Measurements from ENCODE around the gene RASSF3.
"Not testable (repeated sequence)": the region's sequence is repeated elsewhere in the genome, so short reads cannot be mapped to it uniquely, and the experiment has no call there.

Gene RASSF3

DNA sequence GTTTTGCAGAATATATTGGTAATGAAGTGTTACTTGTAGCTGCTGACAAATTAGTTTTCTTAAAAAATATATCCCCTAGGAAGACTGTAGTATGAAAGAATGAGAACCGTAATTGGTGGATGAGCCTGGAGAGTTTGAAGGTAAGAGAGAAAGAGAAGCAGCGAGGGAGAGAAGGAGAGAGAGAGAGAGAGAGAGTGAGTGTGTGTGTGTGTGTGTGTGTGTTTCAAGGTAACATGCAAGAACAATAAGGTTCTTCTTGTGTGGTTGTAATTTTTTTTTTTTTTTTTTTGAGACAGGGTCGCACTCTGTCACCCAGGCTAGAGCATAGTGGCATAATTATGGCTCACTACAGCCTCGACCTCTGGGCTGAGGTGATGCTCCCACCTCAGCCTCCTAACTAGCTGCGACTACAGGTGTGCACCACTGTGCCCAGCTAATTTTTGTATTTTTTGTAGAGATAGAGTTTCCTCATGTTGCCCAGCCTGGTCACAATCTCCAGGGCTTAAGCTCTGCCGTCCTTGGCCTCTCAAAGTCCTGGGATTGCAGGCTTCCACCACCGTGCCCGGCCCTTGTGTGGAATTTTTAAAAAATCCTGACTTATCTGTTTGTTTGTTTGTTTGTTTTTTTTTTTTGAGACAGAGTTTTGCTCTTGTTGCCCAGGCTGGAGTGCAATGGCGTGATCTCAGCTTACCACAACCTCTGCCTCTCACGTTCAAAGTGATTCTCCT is 73.7 kb downstream of the RASSF3 start:
- Histone ChIP-seq H3K9ac (ENCODE audit: low read depth, low read length) (no peak overlapping the region), H3K27ac (ENCODE audit: low read depth, low read length) (no peak overlapping the region), H3K27me3 (ENCODE audit: control insufficient read depth, insufficient read depth, low read length) (no peaks in the 10 kb centered on the region), H3K4me3 (ENCODE audit: low read depth, low read length) (no peak overlapping the region), H3K4me1 (ENCODE audit: control insufficient read depth, insufficient read depth, low read length) (peaks cover 26% of the 10 kb centered on the region), H3K36me3 (ENCODE audit: control insufficient read depth, insufficient read depth, low read length) (peaks cover 24% of the 10 kb centered on the region), H3K9me3 (ENCODE audit: control insufficient read depth, insufficient read depth, low read length) (no peaks in the 10 kb centered on the region)

DNA sequence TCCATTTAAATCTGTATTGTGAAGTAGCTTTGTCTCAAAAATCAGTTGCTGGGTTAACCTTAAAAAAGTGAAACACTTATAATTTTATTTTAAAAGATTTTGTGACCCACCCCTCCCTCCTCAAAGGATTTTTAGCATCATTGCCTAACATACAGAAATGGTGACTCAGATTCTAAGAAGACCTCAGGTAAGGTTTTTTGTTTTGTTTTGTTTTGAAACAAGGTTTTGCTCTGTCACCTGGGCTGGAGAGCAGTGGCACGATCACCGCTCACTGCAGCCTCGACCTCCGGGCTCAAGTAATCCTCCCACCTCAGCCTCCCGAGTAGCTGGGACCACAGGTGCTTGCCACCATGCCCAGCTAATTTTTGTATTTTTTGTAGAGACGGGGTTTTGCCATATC is 74.8 kb downstream of the RASSF3 start:
- Histone ChIP-seq H3K4me1 (ENCODE audit: control insufficient read depth, insufficient read depth, low read length) (peaks cover 26% of the 10 kb centered on the region), H3K36me3 (ENCODE audit: control insufficient read depth, insufficient read depth, low read length) (peaks cover 27% of the 10 kb centered on the region), H3K9me3 (ENCODE audit: control insufficient read depth, insufficient read depth, low read length) (no peaks in the 10 kb centered on the region), H3K4me3 (ENCODE audit: low read depth, low read length) (no peak overlapping the region), H3K27me3 (ENCODE audit: control insufficient read depth, insufficient read depth, low read length) (no peaks in the 10 kb centered on the region), H3K9ac (ENCODE audit: low read depth, low read length) (no peak overlapping the region), H3K27ac (ENCODE audit: low read depth, low read length) (no peak overlapping the region)

DNA sequence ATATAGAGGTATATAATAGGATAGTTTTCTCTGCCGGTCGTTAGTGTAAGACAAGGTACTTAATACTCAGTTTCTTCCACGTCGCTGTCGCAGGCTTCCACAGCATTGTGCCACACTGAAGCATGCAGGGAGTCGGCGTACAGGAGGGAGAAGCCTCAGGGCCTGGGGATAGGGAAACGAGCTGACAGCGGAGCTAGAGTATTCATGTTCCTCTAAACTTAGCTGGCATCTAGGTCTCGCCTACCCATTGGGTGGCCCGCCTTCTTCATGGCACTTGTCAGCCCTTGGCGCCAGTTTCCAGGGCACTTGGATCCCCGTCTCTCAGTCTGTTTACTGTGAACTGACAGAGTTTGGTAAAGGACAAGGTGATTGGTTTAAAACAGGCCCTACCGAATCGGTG is 75.3 kb downstream of the RASSF3 start:
- H3K27me3 ChIP-seq (ENCODE audit: control insufficient read depth, insufficient read depth, low read length) = no peaks in the 10 kb centered on the region
- no peak overlapping the region for H3K4me3 ChIP-seq (ENCODE audit: low read depth, low read length)
- H3K9me3 ChIP-seq (ENCODE audit: control insufficient read depth, insufficient read depth, low read length) = no peaks in the 10 kb centered on the region
- peaks cover 27% of the 10 kb centered on the region for H3K36me3 ChIP-seq (ENCODE audit: control insufficient read depth, insufficient read depth, low read length)
- H3K4me1 ChIP-seq (ENCODE audit: control insufficient read depth, insufficient read depth, low read length) = peaks cover 26% of the 10 kb centered on the region
- no peak overlapping the region for H3K9ac ChIP-seq (ENCODE audit: low read depth, low read length)
- no peak overlapping the region for H3K27ac ChIP-seq (ENCODE audit: low read depth, low read length)

DNA sequence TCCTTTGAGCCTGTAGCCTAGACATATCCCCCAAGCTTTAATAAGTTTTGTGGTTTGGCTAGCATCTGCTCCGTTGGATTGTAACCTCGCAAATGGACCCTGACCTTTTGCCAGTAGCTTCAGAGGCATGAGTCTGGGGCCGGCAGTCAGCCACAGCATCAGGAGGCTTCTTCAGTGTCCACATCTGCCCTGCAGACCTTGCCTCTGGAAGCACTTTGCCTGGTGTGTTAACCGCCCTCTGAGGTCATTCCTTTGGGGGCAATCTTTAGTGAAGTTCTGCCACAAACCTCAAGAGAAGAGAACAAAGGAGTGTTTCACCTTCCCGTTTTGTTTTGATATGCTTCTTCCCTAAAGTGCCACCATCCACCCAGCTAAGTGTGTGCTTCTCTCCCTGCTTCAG is 77.5 kb downstream of the RASSF3 start:
- peak overlapping the region; percentile 36 for H3K27ac ChIP-seq (ENCODE audit: low read depth, low read length)
- H3K4me1 ChIP-seq (ENCODE audit: control insufficient read depth, insufficient read depth, low read length) = peaks cover 29% of the 10 kb centered on the region
- no peak overlapping the region for H3K9ac ChIP-seq (ENCODE audit: low read depth, low read length)
- H3K36me3 ChIP-seq (ENCODE audit: control insufficient read depth, insufficient read depth, low read length) = peaks cover 27% of the 10 kb centered on the region
- H3K4me3 ChIP-seq (ENCODE audit: low read depth, low read length) = no peak overlapping the region
- no peaks in the 10 kb centered on the region for H3K27me3 ChIP-seq (ENCODE audit: control insufficient read depth, insufficient read depth, low read length)
- H3K9me3 ChIP-seq (ENCODE audit: control insufficient read depth, insufficient read depth, low read length) = no peaks in the 10 kb centered on the region

DNA sequence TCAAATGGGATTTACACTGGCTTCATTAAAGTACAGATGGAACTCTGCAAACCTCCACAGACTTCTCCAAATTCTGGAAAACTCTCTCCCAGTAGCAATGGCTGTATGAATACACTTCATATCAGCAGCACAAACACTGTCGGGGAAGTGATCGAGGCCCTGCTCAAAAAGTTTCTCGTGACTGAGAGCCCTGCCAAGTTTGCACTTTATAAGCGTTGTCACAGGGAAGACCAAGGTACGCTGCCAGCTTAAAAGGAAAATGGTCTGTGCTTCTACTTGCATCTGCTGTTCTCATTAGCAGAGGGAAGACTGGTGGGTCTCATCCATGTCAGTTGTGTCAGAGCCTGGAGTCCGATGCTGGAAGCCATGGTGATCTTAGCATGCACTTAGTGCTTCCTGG is 77.9 kb downstream of the RASSF3 start:
- Histone ChIP-seq H3K27me3 (ENCODE audit: control insufficient read depth, insufficient read depth, low read length) (no peaks in the 10 kb centered on the region), H3K9ac (ENCODE audit: low read depth, low read length) (no peak overlapping the region), H3K4me3 (ENCODE audit: low read depth, low read length) (no peak overlapping the region), H3K27ac (ENCODE audit: low read depth, low read length) (peak overlapping the region; percentile 36), H3K9me3 (ENCODE audit: control insufficient read depth, insufficient read depth, low read length) (no peaks in the 10 kb centered on the region), H3K4me1 (ENCODE audit: control insufficient read depth, insufficient read depth, low read length) (peaks cover 25% of the 10 kb centered on the region), H3K36me3 (ENCODE audit: control insufficient read depth, insufficient read depth, low read length) (peaks cover 27% of the 10 kb centered on the region)

DNA sequence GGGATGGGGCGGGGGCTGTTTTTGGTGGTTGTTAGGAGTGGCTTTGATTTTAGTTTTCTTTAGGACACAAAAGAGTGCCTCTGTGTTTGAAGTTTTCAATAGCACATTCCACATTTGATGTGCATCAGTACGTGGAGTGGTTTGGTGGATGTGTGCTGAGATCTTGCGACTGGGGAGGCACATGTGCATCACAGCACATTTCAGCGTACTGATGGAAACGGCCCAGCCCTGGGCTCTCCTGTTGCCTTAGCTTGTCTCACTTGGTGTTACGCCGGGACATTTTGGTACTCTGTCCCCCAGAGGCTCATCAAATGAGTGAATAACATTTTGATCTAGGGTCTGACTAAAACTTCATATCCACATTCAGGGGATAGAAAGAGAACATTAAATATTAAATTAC is 78.4 kb downstream of the RASSF3 start:
- peaks cover 30% of the 10 kb centered on the region for H3K36me3 ChIP-seq (ENCODE audit: control insufficient read depth, insufficient read depth, low read length)
- peaks cover 22% of the 10 kb centered on the region for H3K4me1 ChIP-seq (ENCODE audit: control insufficient read depth, insufficient read depth, low read length)
- no peak overlapping the region for H3K27ac ChIP-seq (ENCODE audit: low read depth, low read length)

DNA sequence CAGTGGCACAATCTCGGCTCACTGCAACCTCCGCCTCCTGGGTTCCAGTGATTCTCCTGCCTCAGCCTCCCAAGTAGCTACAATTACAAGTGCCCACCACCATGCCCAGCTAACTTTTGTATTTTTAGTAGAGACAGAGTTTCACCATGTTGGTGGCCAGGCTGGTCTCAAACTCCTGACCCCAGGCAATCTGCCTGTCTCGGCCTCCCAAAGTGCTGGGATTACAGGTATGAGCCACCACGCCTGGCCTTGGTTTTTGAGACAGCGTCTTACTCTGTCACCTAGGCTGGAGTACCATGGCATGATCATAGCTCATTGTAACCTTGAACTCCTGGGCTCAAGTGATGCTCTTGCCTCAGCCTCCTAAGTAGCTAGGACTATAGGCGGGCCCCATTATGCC is 79.9 kb downstream of the RASSF3 start:
- H3K27me3 ChIP-seq (ENCODE audit: control insufficient read depth, insufficient read depth, low read length); H3K27ac ChIP-seq (ENCODE audit: low read depth, low read length); H3K4me3 ChIP-seq (ENCODE audit: low read depth, low read length); H3K9me3 ChIP-seq (ENCODE audit: control insufficient read depth, insufficient read depth, low read length); H3K9ac ChIP-seq (ENCODE audit: low read depth, low read length): not testable (repeated sequence)
- Histone ChIP-seq H3K36me3 (ENCODE audit: control insufficient read depth, insufficient read depth, low read length) (peaks cover 31% of the 10 kb centered on the region), H3K4me1 (ENCODE audit: control insufficient read depth, insufficient read depth, low read length) (peaks cover 37% of the 10 kb centered on the region)

More for the DNA sequence above, 78.4 kb downstream of the RASSF3 start:
- no peak overlapping the region for H3K9ac ChIP-seq (ENCODE audit: low read depth, low read length)
- no peaks in the 10 kb centered on the region for H3K9me3 ChIP-seq (ENCODE audit: control insufficient read depth, insufficient read depth, low read length)
- H3K4me3 ChIP-seq (ENCODE audit: low read depth, low read length) = no peak overlapping the region
- H3K27me3 ChIP-seq (ENCODE audit: control insufficient read depth, insufficient read depth, low read length) = no peaks in the 10 kb centered on the region

DNA sequence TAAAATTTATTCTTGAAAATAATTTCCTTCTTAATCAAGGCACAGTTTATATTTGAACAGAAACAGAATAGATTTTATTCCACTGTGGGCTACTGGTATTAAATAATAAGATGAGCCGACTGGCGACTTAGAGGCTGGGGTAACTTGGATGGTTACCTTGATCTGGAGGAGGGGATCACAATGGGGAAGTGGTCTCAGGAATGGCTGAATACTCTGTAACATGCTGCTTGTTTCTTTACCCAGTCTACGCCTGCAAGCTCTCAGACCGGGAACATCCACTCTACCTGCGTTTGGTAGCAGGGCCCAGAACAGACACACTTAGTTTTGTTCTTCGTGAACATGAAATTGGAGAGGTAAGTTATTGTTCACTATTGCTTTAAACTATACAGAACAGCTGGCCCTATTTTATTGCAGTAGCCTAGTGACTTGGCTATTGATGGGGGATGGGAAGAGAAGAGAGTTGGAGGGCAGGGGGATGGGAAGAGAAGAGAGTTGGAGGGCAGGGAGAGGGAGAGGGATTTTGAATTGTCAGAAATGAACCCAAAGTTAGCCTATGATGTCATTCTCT is 81.0 kb downstream of the RASSF3 start:
- Histone ChIP-seq H3K4me1 (ENCODE audit: control insufficient read depth, insufficient read depth, low read length) (peaks cover 47% of the 10 kb centered on the region), H3K9ac (ENCODE audit: low read depth, low read length) (peak overlapping the region; percentile 7; the same call in 1 of the 2 replicates), H3K27ac (ENCODE audit: low read depth, low read length) (peak overlapping the region; percentile 89)

DNA sequence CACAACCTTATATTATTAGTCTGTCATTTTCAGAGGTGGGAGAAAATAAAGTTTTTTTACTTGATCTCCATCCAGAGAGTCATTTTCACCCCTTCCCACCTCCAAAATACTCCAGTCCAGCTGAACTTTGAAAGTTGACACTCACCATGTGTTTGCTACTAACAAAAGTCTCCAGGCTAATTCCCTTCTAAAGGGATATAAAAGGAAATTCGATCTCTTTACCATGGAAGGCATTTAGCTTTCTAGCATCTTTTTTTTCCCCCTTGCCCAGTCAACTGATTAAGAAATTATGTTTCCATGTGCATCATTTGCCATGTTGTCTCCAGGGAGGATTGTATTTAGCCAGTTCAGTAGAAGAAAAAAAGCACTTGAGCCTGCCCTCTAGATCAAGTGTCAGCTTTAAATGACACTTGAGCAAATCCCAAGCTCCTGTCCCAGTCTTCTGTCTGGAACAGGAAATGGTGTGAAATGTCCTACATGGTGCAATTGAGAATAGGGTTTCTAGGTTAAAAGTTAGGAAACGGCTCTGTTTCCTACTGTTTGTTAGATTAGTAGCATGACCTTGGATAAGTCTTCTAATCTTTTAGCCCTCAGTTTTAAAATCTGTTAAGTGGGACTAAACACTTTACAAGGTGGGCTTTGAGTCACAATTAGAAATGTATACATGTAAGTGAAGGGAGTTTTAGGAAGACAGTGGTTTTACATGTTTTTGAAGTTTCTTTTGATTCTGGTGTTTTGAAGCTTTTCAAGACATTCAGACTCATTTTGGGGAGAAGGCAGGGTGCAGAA is 81.7 kb downstream of the RASSF3 start:
- Histone ChIP-seq H3K9ac (ENCODE audit: low read depth, low read length) (no peak overlapping the region), H3K9me3 (ENCODE audit: control insufficient read depth, insufficient read depth, low read length) (no peaks in the 10 kb centered on the region), H3K4me3 (ENCODE audit: low read depth, low read length) (peak overlapping the region; percentile 43), H3K27me3 (ENCODE audit: control insufficient read depth, insufficient read depth, low read length) (no peaks in the 10 kb centered on the region), H3K27ac (ENCODE audit: low read depth, low read length) (peak overlapping the region; percentile 89), H3K4me1 (ENCODE audit: control insufficient read depth, insufficient read depth, low read length) (peaks cover 47% of the 10 kb centered on the region), H3K36me3 (ENCODE audit: control insufficient read depth, insufficient read depth, low read length) (peaks cover 32% of the 10 kb centered on the region)

More for the DNA sequence above, 81.0 kb downstream of the RASSF3 start:
- Histone ChIP-seq H3K4me3 (ENCODE audit: low read depth, low read length) (peak overlapping the region; percentile 43), H3K36me3 (ENCODE audit: control insufficient read depth, insufficient read depth, low read length) (peaks cover 27% of the 10 kb centered on the region), H3K9me3 (ENCODE audit: control insufficient read depth, insufficient read depth, low read length) (no peaks in the 10 kb centered on the region), H3K27me3 (ENCODE audit: control insufficient read depth, insufficient read depth, low read length) (no peaks in the 10 kb centered on the region)

DNA sequence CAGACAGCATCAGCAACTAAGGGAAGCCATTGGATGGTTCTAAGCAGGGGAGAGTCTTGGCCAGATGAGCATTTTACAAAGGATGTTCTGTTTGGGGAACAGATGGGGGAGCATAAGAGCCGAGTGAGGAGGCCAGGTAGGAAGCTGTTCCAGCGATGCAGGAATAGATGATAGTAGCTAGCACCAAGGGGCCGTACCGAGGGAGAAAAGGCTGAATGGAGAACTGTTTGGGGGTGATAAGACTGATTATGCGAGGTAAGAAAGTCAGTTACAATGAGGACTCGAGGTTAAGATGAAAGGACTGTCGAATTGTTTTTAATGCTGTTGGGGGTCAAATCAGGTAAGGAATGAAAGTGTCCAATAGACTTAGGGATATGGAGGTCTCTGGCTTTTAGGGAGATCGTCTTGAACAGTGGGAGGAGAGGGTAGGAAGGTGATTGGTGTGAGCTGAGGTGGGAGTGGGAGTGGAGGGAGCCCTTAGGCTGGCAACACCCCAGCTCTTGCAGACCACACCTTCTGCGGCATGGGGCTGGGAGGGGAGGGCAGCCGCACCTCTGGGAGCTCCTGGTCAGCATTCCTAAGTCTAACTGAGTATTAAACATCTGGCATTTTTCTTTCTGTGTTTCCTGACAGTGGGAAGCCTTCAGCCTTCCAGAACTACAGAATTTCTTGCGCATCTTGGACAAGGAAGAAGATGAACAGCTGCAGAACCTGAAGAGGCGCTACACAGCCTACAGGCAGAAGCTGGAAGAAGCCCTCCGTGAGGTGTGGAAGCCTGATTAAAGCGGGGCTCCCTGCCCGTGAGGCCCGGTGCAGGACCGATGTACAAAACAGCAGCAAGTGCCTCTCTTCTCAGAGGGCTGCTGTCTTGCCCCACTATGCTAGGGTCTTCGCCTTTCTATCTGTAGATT is 84.1 kb downstream of the RASSF3 start:
- Histone ChIP-seq H3K27ac (ENCODE audit: low read depth, low read length) (peak overlapping the region; percentile 10), H3K4me3 (ENCODE audit: low read depth, low read length) (no peak overlapping the region), H3K36me3 (ENCODE audit: control insufficient read depth, insufficient read depth, low read length) (peaks cover 25% of the 10 kb centered on the region), H3K9ac (ENCODE audit: low read depth, low read length) (no peak overlapping the region), H3K9me3 (ENCODE audit: control insufficient read depth, insufficient read depth, low read length) (no peaks in the 10 kb centered on the region), H3K4me1 (ENCODE audit: control insufficient read depth, insufficient read depth, low read length) (peaks cover 42% of the 10 kb centered on the region), H3K27me3 (ENCODE audit: control insufficient read depth, insufficient read depth, low read length) (no peaks in the 10 kb centered on the region)
